ENCODE results near the gene ME3.

The ME3 gene

DNA sequence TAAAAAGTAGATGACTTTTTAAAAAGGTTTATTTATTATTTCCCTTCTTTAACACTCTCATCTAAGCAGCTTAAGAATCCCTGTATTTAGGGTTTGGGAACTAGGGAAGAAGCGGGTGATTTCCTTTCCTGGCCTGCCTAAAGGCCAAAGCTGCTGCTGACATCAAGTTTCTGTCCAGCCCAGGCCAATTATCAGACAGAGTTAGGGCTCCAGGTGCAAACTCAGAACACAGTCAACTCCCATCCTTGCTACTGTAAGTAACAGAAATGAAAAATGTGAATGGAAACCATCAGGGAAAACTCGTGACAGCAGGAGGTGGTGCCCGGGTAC lies 188.8 kb downstream of the ME3 start:
- H3K4me1 ChIP-seq (ENCODE audit: control insufficient read depth, insufficient read depth, low read length): no peaks in the 10 kb centered on the region
- H3K27ac ChIP-seq (ENCODE audit: insufficient read depth, low read depth, low read length, poor library complexity, severe bottlenecking): no peak overlapping the region
- H3K36me3 ChIP-seq (ENCODE audit: control insufficient read depth, insufficient read depth, low read length): no peaks in the 10 kb centered on the region
- H3K27me3 ChIP-seq (ENCODE audit: control insufficient read depth, insufficient read depth, low read length, poor library complexity, severe bottlenecking): no peaks in the 10 kb centered on the region
- 67 to 75% methylated on average over 3 of the region's 3 CpGs for WGBS, 2 experiments
- H3K9me3 ChIP-seq (ENCODE audit: control insufficient read depth, low read length): no peaks in the 10 kb centered on the region
- H3K4me3 ChIP-seq (ENCODE audit: insufficient read depth, low read depth, low read length): no peak overlapping the region

DNA sequence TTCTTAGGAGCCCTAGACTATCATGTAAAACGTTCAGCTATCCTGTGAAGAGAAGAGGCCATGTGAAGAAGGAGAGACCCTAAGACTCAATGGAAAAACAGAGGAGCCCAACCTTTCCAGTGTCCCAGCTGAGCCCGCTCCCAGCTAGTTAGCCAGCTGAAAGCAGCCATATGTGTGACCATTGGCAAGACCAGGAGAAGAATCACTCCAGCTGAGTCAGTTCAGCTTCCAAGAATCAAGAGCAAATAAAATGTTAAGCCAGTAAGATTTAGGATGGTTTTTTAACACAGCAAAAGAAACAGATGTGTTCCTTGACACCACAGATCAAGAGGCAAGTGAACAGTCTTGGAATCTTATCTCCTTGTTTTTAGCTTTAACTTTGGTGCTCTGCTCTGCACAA lies 189.7 kb downstream of the ME3 start:
- Histone ChIP-seq H3K9me3 (ENCODE audit: control insufficient read depth, low read length) (no peaks in the 10 kb centered on the region), H3K27ac (ENCODE audit: insufficient read depth, low read depth, low read length, poor library complexity, severe bottlenecking) (no peak overlapping the region), H3K4me1 (ENCODE audit: control insufficient read depth, insufficient read depth, low read length) (peaks cover 6% of the 10 kb centered on the region), H3K4me3 (ENCODE audit: insufficient read depth, low read depth, low read length) (no peak overlapping the region), H3K27me3 (ENCODE audit: control insufficient read depth, insufficient read depth, low read length, poor library complexity, severe bottlenecking) (no peaks in the 10 kb centered on the region), H3K36me3 (ENCODE audit: control insufficient read depth, insufficient read depth, low read length) (no peaks in the 10 kb centered on the region)
- WGBS, 2 experiments: 95 to 96% methylated on average over 2 of the region's 2 CpGs

DNA sequence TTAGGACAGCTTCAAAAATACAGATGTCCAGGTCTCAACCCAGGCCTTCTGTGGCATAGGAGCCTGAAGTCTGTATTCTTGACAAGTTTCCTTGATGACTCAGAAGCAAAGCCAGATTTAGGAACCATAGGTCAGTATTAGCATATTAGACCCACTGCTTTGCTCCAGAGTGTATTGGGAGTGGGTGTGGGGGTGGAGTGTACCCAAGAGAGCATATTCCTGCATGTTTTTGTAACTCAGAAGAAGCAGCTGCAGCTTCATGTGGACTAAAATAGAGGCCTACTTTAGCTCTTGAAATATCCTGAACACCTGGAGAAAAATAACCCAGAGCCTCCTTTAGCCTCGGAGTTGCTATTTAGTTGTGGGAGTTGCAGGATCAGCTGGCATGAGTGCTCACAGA lies 191.0 kb downstream of the ME3 start:
- no peaks in the 10 kb centered on the region for H3K9me3 ChIP-seq (ENCODE audit: control insufficient read depth, low read length)
- H3K27ac ChIP-seq (ENCODE audit: insufficient read depth, low read depth, low read length, poor library complexity, severe bottlenecking): no peak overlapping the region
- H3K36me3 ChIP-seq (ENCODE audit: control insufficient read depth, insufficient read depth, low read length): no peaks in the 10 kb centered on the region
- no peak overlapping the region for H3K4me3 ChIP-seq (ENCODE audit: insufficient read depth, low read depth, low read length)
- H3K27me3 ChIP-seq (ENCODE audit: control insufficient read depth, insufficient read depth, low read length, poor library complexity, severe bottlenecking): no peaks in the 10 kb centered on the region
- WGBS, 2 experiments: 93 to 100% methylated on average over 1 of the region's 1 CpG
- H3K4me1 ChIP-seq (ENCODE audit: control insufficient read depth, insufficient read depth, low read length): peaks cover 7% of the 10 kb centered on the region

DNA sequence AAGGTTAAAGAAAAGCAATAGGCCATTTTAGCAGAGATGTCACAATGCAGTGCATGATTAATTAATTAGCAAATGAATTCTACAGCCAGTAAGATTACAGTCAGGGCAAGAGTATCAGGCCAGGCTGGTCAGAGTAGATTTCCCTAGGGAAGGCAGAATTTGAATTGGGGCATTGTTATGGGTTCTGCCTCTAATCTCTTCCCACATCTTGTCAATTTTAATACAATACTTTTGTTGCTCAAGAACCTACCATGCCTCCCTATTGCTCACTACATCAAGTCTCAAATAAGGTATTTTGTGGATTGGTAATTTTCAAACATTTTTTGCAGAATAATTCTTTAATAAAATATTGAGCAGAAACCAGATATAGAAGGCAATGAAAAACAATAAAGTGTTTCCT lies 194.1 kb downstream of the ME3 start:
- peaks cover 7% of the 10 kb centered on the region for H3K4me1 ChIP-seq (ENCODE audit: control insufficient read depth, insufficient read depth, low read length)
- no peak overlapping the region for H3K4me3 ChIP-seq (ENCODE audit: insufficient read depth, low read depth, low read length)
- no peaks in the 10 kb centered on the region for H3K36me3 ChIP-seq (ENCODE audit: control insufficient read depth, insufficient read depth, low read length)
- no peaks in the 10 kb centered on the region for H3K27me3 ChIP-seq (ENCODE audit: control insufficient read depth, insufficient read depth, low read length, poor library complexity, severe bottlenecking)
- no peak overlapping the region for H3K27ac ChIP-seq (ENCODE audit: insufficient read depth, low read depth, low read length, poor library complexity, severe bottlenecking)
- H3K9me3 ChIP-seq (ENCODE audit: control insufficient read depth, low read length): no peaks in the 10 kb centered on the region

DNA sequence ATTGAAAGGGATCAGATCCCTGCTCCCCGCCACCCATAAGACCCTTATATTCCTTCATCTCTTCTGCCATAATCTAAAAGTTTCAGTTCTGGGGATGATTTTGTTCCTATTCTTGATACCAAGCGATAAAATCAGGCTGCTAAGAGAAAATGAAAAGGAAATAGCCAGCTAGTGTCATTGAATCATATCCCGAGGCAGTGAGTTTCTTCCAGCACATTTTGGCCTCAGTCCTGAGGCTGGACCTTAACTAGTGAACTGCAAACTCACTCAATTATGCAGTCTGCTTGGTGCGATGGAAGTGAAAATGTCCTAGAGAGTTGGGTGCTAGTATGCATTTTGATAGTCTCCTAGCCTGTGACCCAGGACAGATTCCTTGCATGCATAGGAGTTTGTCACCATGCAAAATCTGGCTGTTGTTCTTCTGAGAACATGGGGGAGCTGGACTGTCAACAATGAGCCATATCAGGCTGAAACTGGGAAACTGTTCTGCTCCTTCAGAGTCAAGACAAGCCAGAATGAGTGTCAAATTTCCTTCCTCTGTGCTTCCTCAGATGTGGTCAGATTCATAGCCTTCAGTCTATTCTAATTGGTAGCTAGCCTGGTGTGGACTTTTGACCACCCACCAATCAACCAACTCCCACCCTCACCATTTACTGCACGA lies 194.8 kb downstream of the ME3 start:
- H3K27me3 ChIP-seq (ENCODE audit: control insufficient read depth, insufficient read depth, low read length, poor library complexity, severe bottlenecking): no peaks in the 10 kb centered on the region
- no peak overlapping the region for H3K27ac ChIP-seq (ENCODE audit: insufficient read depth, low read depth, low read length, poor library complexity, severe bottlenecking)
- H3K4me1 ChIP-seq (ENCODE audit: control insufficient read depth, insufficient read depth, low read length): peaks cover 7% of the 10 kb centered on the region
- 84 to 94% methylated on average over 4 to 5 of the region's 5 CpGs for WGBS, 2 experiments
- no peak overlapping the region for H3K4me3 ChIP-seq (ENCODE audit: insufficient read depth, low read depth, low read length)
- no peaks in the 10 kb centered on the region for H3K36me3 ChIP-seq (ENCODE audit: control insufficient read depth, insufficient read depth, low read length)
- no peaks in the 10 kb centered on the region for H3K9me3 ChIP-seq (ENCODE audit: control insufficient read depth, low read length)

DNA sequence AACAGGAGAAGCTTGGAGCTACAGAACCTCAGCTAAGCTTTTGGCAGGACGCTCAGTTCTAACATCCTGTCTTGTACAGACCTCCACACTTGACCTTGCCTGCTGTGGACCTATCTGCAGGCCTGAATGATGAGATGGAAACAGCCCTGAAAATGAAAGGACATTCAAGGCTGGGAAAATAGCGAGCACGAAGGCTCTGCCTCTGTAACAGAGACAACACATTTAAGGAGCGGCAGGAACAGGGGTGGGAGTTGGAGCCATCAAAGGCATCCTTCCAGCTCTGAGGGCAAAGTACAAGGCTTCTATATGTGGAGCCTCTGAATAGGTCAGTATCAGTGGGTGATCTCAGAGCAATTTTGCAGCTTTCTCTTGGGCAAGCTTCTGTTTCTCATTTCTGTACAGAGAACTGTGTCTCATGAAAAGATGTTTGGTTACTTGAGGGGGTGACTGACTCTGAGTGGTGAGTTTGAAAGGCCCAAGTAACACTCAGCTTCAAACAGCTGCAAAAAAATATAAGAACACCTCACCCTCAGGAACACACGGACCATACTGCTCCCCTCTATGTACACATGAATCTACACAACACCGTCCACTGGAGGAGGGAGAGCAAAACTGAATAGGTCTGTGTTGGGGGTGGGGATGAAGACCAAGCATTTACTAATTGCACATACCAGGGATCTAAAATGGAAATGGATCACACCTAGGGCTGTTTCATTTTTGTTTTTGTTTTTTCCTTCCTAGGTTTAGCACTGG lies 196.1 kb downstream of the ME3 start:
- Histone ChIP-seq H3K27me3 (ENCODE audit: control insufficient read depth, insufficient read depth, low read length, poor library complexity, severe bottlenecking) (no peaks in the 10 kb centered on the region), H3K4me1 (ENCODE audit: control insufficient read depth, insufficient read depth, low read length) (peaks cover 7% of the 10 kb centered on the region), H3K27ac (ENCODE audit: insufficient read depth, low read depth, low read length, poor library complexity, severe bottlenecking) (no peak overlapping the region), H3K36me3 (ENCODE audit: control insufficient read depth, insufficient read depth, low read length) (no peaks in the 10 kb centered on the region), H3K4me3 (ENCODE audit: insufficient read depth, low read depth, low read length) (no peak overlapping the region), H3K9me3 (ENCODE audit: control insufficient read depth, low read length) (no peaks in the 10 kb centered on the region)
- 88 to 91% methylated on average over 4 to 6 of the region's 6 CpGs for WGBS, 2 experiments

DNA sequence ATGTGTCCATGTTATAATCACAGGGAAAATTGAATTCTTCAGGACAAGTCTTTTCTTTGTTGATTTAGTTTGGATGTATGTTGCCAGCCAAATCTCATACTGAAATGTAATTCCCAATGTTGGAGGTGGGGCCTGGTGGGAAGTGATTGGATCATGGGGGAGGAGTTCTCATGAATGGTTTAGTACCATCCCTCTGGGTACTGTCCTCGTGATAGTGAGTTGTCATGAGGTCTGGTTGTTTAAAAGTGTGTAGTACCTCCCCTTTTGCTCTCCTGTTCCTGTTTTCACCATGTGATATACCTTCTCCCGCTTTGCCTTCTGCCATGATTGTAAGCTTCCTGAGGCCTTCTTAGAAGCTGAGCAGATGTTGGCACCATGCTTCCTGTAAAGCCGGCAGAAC lies 197.4 kb downstream of the ME3 start:
- Histone ChIP-seq H3K27ac (ENCODE audit: insufficient read depth, low read depth, low read length, poor library complexity, severe bottlenecking) (no peak overlapping the region), H3K4me1 (ENCODE audit: control insufficient read depth, insufficient read depth, low read length) (peaks cover 7% of the 10 kb centered on the region), H3K4me3 (ENCODE audit: insufficient read depth, low read depth, low read length) (no peak overlapping the region), H3K9me3 (ENCODE audit: control insufficient read depth, low read length) (no peaks in the 10 kb centered on the region), H3K27me3 (ENCODE audit: control insufficient read depth, insufficient read depth, low read length, poor library complexity, severe bottlenecking) (no peaks in the 10 kb centered on the region), H3K36me3 (ENCODE audit: control insufficient read depth, insufficient read depth, low read length) (no peaks in the 10 kb centered on the region)
- 85 to 92% methylated on average over 3 of the region's 3 CpGs for WGBS, 2 experiments

DNA sequence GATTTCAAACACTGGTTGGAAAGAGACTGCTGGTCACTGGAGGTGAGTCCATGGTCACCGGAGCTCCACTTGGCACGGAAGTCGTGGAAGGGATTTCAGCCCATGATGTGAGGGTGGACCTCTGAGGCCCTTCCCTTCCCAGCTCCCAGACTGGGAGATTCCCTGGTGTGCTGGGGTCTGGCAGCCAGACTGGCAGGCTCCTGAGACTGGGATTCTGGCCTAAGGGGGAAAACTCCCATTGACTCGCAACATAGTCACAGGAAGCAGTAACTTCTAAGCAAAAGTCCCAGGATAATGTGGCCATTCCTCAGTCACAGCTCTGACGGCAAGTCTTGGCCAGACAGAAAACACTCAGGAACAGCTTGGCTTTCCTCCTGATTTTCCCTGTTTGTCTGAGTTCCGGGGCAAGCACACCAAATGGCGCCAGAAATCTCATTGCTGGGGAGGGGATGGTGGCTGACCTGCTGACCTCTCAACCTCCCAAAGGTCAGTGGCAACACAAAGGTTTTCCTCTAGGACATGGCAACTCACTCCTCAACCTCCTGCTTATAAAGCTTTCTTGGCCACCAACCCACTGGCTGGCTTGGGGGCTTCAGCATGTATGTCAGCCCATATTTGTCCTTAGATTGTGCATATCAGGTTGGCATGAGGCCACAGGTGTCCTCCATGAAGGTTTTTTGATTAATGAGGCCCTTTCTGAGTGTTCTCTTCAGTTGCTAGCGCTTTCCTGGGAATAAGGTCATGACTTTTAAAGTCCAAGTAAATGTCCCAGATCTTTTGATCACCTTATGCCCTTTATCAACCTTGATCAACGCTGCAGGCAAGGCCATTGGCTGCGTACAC lies 198.2 kb downstream of the ME3 start:
- H3K4me1 ChIP-seq (ENCODE audit: control insufficient read depth, insufficient read depth, low read length): peaks cover 7% of the 10 kb centered on the region

DNA sequence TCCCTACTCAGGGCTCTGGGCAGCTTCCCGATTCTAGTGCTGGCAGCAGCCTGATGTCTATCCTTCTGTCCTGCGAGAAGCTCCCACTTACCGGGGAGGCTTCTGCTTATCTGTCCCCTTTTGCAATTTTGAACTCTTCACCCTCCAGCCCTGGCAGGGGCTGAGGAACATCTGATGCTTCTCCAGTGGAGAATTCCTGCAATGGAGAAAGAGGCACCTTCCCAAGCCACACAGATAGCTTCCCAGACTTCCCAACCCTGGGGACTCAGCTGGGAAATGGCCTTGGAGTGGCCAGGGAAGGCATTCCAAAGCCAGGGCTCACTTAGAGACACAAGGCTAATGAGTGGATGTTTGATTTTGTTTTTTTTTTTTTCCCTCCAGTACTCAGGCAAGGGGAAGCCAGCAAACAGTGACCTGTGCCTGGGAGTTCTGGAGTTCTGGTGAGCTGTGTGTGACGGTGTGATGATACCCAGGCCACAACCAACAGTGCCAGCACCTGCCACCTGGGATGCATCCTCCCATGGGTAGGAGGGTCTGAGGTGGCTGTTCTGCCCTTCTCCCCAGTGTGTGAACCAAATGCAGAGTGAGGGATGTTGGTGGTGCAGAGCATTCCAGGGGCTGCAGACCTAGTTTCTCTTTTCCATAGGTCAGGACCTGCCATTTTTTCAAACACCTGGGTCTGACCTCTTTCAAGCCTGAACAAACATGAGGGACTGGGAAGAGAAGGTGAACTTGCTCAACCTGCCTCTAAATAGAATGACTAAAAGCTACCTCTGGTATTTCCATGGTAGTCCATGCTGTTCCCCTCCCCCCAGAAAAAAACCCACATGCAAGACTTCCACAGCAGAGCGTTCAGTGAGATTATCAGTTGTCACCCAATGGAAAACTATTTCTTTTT lies 202.7 kb downstream of the ME3 start:
- no peaks in the 10 kb centered on the region for H3K36me3 ChIP-seq (ENCODE audit: control insufficient read depth, insufficient read depth, low read length)

More for the DNA sequence above, 198.2 kb downstream of the ME3 start:
- WGBS, 2 experiments: 94 to 98% methylated on average over 10 of the region's 10 CpGs
- no peak overlapping the region for H3K4me3 ChIP-seq (ENCODE audit: insufficient read depth, low read depth, low read length)
- no peaks in the 10 kb centered on the region for H3K9me3 ChIP-seq (ENCODE audit: control insufficient read depth, low read length)
- no peaks in the 10 kb centered on the region for H3K36me3 ChIP-seq (ENCODE audit: control insufficient read depth, insufficient read depth, low read length)
- H3K27ac ChIP-seq (ENCODE audit: insufficient read depth, low read depth, low read length, poor library complexity, severe bottlenecking): no peak overlapping the region
- no peaks in the 10 kb centered on the region for H3K27me3 ChIP-seq (ENCODE audit: control insufficient read depth, insufficient read depth, low read length, poor library complexity, severe bottlenecking)

More for the DNA sequence above, 202.7 kb downstream of the ME3 start:
- Histone ChIP-seq H3K27ac (ENCODE audit: insufficient read depth, low read depth, low read length, poor library complexity, severe bottlenecking) (no peak overlapping the region), H3K27me3 (ENCODE audit: control insufficient read depth, insufficient read depth, low read length, poor library complexity, severe bottlenecking) (no peaks in the 10 kb centered on the region), H3K9me3 (ENCODE audit: control insufficient read depth, low read length) (no peaks in the 10 kb centered on the region), H3K4me3 (ENCODE audit: insufficient read depth, low read depth, low read length) (no peak overlapping the region), H3K4me1 (ENCODE audit: control insufficient read depth, insufficient read depth, low read length) (no peaks in the 10 kb centered on the region)
- WGBS, 2 experiments: 96% methylated on average over 5 of the region's 5 CpGs

All from ectodermal cell (in vitro differentiated cells).